SK-N-SH (cell line): ENCODE data around the gene SDCCAG8. TPM values are rescaled to one million over a fixed set of nuclear protein-coding genes. Genes with fewer than 3 reads are reported as not detected.

ENCODE experiments used
- CTCF ChIA-PET: fragments of 300-600, 350-600 bp; formaldehyde crosslinking; extraction: SDS; loops from one replicate; lab custom pipeline; 2021; lab: Yijun Ruan, JAX
- POLR2A ChIA-PET: fragments of 350-600 bp; sonication (Branson Sonifier 250); formaldehyde crosslinking; extraction: SDS; loops from one replicate; lab custom pipeline; 2020; ENCODE audit warnings: antibody characterized with exemption, inconsistent platforms; lab: Yijun Ruan, JAX
- DNase-seq: peaks from one replicate; pipeline ENCODE4 v3.0.0; 2012
- H2AFZ ChIP-seq: fragments of 200-600 bp; sonication (generic); 2 replicates; pipeline ENCODE4 v1.8.1; 2016; ENCODE audit warnings: antibody characterized with exemption, mild to moderate bottlenecking, low read depth
- H3F3A ChIP-seq: fragments of 200-600 bp; sonication (generic); replicated peaks from 2 replicates; pipeline ENCODE3; 2016; ENCODE audit warnings: antibody characterized with exemption, mild to moderate bottlenecking; ENCODE audit not compliant: insufficient read depth
- H3K27ac ChIP-seq, 2 experiments: fragments of 200-500 bp in 1 of 2; fragments of 200-600 bp in 1 of 2; sonication (Bioruptor generic) in 1 of 2; sonication (generic), shearing (Covaris generic) in 1 of 2; 2 replicates each; pipeline versions ENCODE4 v1.5.1 to v1.6.1; 2014 to 2016; ENCODE audit warnings: low read depth in 2 of 2, inconsistent platforms in 1 of 2, low read length in 1 of 2, mild to moderate bottlenecking in 1 of 2, mixed read lengths in 1 of 2
- H3K27me3 ChIP-seq: fragments of 200-600 bp; sonication (generic), shearing (Covaris generic); 2 replicates; pipeline ENCODE4 v1.6.1; 2016; ENCODE audit warnings: mixed run types; ENCODE audit not compliant: insufficient read depth
- H3K36me3 ChIP-seq, 2 experiments: fragments of 200-500 bp in 1 of 2; fragments of 200-600 bp in 1 of 2; sonication (Bioruptor generic) in 1 of 2; sonication (generic) in 1 of 2; replicated peaks in 1 of 2; 2 replicates each; pipeline versions ENCODE3 to v1.5.1; 2014 to 2016; ENCODE audit warnings: low read length in 1 of 2, mild to moderate bottlenecking in 1 of 2; ENCODE audit not compliant: insufficient read depth in 2 of 2, control insufficient read depth in 1 of 2
- H3K4me1 ChIP-seq, 2 experiments: fragments of 200-500 bp in 1 of 2; fragments of 200-600 bp in 1 of 2; sonication (Bioruptor generic) in 1 of 2; sonication (generic), shearing (Covaris generic) in 1 of 2; 2 replicates each; pipeline versions ENCODE4 v1.5.1 to v1.6.1; 2014 to 2016; ENCODE audit warnings: low read depth in 1 of 2, low read length in 1 of 2, mixed run types in 1 of 2; ENCODE audit not compliant: insufficient read depth in 2 of 2, control insufficient read depth in 1 of 2
- H3K4me2 ChIP-seq: fragments of 200-600 bp; sonication (generic), shearing (Covaris generic); 2 replicates; pipeline ENCODE4 v1.6.1; 2017; ENCODE audit warnings: mixed run types
- H3K4me3 ChIP-seq, 2 experiments: fragments of 200-500 bp in 1 of 2; fragments of 200-600 bp in 1 of 2; sonication (Bioruptor generic) in 1 of 2; sonication (generic), shearing (Covaris generic) in 1 of 2; 2 replicates each; pipeline versions ENCODE4 v1.5.1 to v1.8.1; 2014 to 2016; ENCODE audit warnings: low read depth in 2 of 2, inconsistent platforms in 1 of 2, low read length in 1 of 2, mild to moderate bottlenecking in 1 of 2, mixed read lengths in 1 of 2, moderate library complexity in 1 of 2
- H3K79me2 ChIP-seq: fragments of 200-600 bp; sonication (generic); 2 replicates; pipeline ENCODE4 v1.8.1; 2017; ENCODE audit warnings: mild to moderate bottlenecking; ENCODE audit not compliant: insufficient read depth
- H3K9ac ChIP-seq: fragments of 200-600 bp; sonication (generic); 2 replicates; pipeline ENCODE4 v1.6.1; 2017; ENCODE audit warnings: mixed run types
- H3K9me2 ChIP-seq: fragments of 200-600 bp; sonication (generic); 2 replicates; pipeline ENCODE4 v1.6.1; 2017; ENCODE audit warnings: mixed run types
- H3K9me3 ChIP-seq: fragments of 200-600 bp; sonication (generic); 2 replicates; pipeline ENCODE4 v1.6.1; 2017; ENCODE audit warnings: mixed run types, mild to moderate bottlenecking, moderate library complexity
- H4K20me1 ChIP-seq: fragments of 200-600 bp; sonication (generic); 2 replicates; pipeline ENCODE4 v1.6.1; 2017; ENCODE audit warnings: mild to moderate bottlenecking, mixed run types; ENCODE audit not compliant: insufficient read depth
- CHD2 ChIP-seq: fragments of 150-350 bp; IDR thresholded peaks from 2 replicates; pipeline ENCODE4 v1.6.1; 2018; ENCODE audit warnings: low read length; ENCODE audit not compliant: partially characterized antibody
- ELF1 ChIP-seq: IDR thresholded peaks from 2 replicates; pipeline ENCODE4 v1.4.0; 2012
- EP300 ChIP-seq, 2 experiments: IDR thresholded peaks; 2 replicates each; pipeline versions ENCODE4 v1.4.0 to v1.6.1; 2012; ENCODE audit warnings: borderline replicate concordance in 1 of 2, low read depth in 1 of 2, low read length in 1 of 2
- EZH2phosphoT487 ChIP-seq: fragments of 200-600 bp; sonication (generic); IDR thresholded peaks from 2 replicates; pipeline ENCODE4 v1.6.1; 2017; ENCODE audit warnings: low read depth, mixed run types, mild to moderate bottlenecking, antibody characterized with exemption, moderate library complexity, borderline replicate concordance
- FOSL2 ChIP-seq: IDR thresholded peaks from 2 replicates; pipeline ENCODE4 v1.4.0; 2012; ENCODE audit warnings: low read depth, mild to moderate bottlenecking, moderate library complexity, borderline replicate concordance
- FOXJ3 ChIP-seq: sonication (generic); formaldehyde crosslinking; IDR thresholded peaks from 2 replicates; pipeline ENCODE4 v1.5.1; 2020; ENCODE audit warnings: mild to moderate bottlenecking, missing genetic modification reagents
- GABPA ChIP-seq: IDR thresholded peaks from 2 replicates; pipeline ENCODE4 v1.4.0; 2012; ENCODE audit warnings: low read depth, mild to moderate bottlenecking
- GATA2 ChIP-seq: sonication (generic); formaldehyde crosslinking; IDR thresholded peaks from 2 replicates; pipeline ENCODE4 v1.5.0; 2020; ENCODE audit warnings: mild to moderate bottlenecking, missing genetic modification reagents
- MEF2A ChIP-seq: IDR thresholded peaks from 2 replicates; pipeline ENCODE4 v1.4.0; 2012; ENCODE audit warnings: low read depth, borderline replicate concordance
- MXI1 ChIP-seq: IDR thresholded peaks from 2 replicates; pipeline ENCODE4 v1.6.1; 2012; ENCODE audit warnings: mild to moderate bottlenecking, low read depth, low read length, improper control_type of control experiment
- NFIC ChIP-seq: IDR thresholded peaks from 2 replicates; pipeline ENCODE4 v1.4.0; 2012; ENCODE audit warnings: borderline replicate concordance
- NRF1 ChIP-seq: IDR thresholded peaks from 2 replicates; pipeline ENCODE4 v1.6.1; 2012; ENCODE audit warnings: low read depth, mild to moderate bottlenecking, low read length
- RAD21 ChIP-seq: IDR thresholded peaks from 2 replicates; pipeline ENCODE4 v1.6.1; 2012; ENCODE audit warnings: mild to moderate bottlenecking, low read length
- RFX5 ChIP-seq: IDR thresholded peaks from 2 replicates; pipeline ENCODE4 v1.6.1; 2012; ENCODE audit warnings: mild to moderate bottlenecking, improper control_type of control experiment, low read length
- RXRA ChIP-seq: IDR thresholded peaks from 2 replicates; pipeline ENCODE4 v1.4.0; 2012; ENCODE audit warnings: low read depth, mild to moderate bottlenecking, borderline replicate concordance
- SIN3A ChIP-seq: IDR thresholded peaks from 2 replicates; pipeline ENCODE4 v1.6.1; 2012; ENCODE audit warnings: low read depth, mild to moderate bottlenecking, low read length, moderate library complexity, borderline replicate concordance
- TAF1 ChIP-seq: IDR thresholded peaks from 2 replicates; pipeline ENCODE4 v1.6.1; 2012; ENCODE audit warnings: low read depth, mild to moderate bottlenecking, low read length, moderate library complexity, borderline replicate concordance
- TCF12 ChIP-seq: IDR thresholded peaks from 2 replicates; pipeline ENCODE4 v1.4.0; 2012
- TEAD4 ChIP-seq: IDR thresholded peaks from 2 replicates; pipeline ENCODE4 v1.4.0; 2012; ENCODE audit warnings: mild to moderate bottlenecking, borderline replicate concordance; ENCODE audit not compliant: insufficient read depth
- YY1 ChIP-seq: IDR thresholded peaks from 2 replicates; pipeline ENCODE4 v1.4.0; 2012; ENCODE audit warnings: low read depth, mild to moderate bottlenecking
- WGBS: methylation state at CpG from one replicate; pipeline ENCODE4 v1.1.6; 2017; ENCODE audit warnings: low lambda C conversion rate; 5-methylcytosine and 5-hydroxymethylcytosine counted together
- polyA plus RNA-seq, 3 experiments: library from polyadenylated mRNA; depleted of rRNA; stranded (reverse); fragments of >200 nt; gene quantifications; 2 replicates each; pipeline ENCODE4 v1.2.3, GENCODE V29; 2012
- TF ChIP-seq, protein P1 (sequence below): IDR thresholded peaks from 2 replicates; pipeline ENCODE4 v1.4.0; 2012; ENCODE audit warnings: low read depth, borderline replicate concordance
- TF ChIP-seq, protein P2 (sequence below): IDR thresholded peaks from 2 replicates; pipeline ENCODE4 v1.4.0; 2012; ENCODE audit warnings: low read depth
- TF ChIP-seq, protein P3 (sequence below): IDR thresholded peaks from 2 replicates; pipeline ENCODE4; 2012
- TF ChIP-seq, protein P4 (sequence below): IDR thresholded peaks from 2 replicates; pipeline ENCODE4 v1.4.0; 2012; ENCODE audit warnings: low read depth, borderline replicate concordance
- TF ChIP-seq, protein P5 (sequence below): fragments of 150-350 bp; IDR thresholded peaks from 2 replicates; pipeline ENCODE4 v1.6.1; 2017; ENCODE audit warnings: antibody characterized with exemption, low read length, low read depth, borderline replicate concordance
- TF ChIP-seq, protein P6 (sequence below): fragments of 200-600 bp; sonication (generic); IDR thresholded peaks from 2 replicates; pipeline ENCODE4 v1.6.1; 2017; ENCODE audit warnings: antibody characterized with exemption, mild to moderate bottlenecking, moderate library complexity

Gene SDCCAG8
- polyA plus RNA-seq, 1 of the 3 experiments (the other 2 are of a cell fraction), result 22.7 TPM

DNA sequence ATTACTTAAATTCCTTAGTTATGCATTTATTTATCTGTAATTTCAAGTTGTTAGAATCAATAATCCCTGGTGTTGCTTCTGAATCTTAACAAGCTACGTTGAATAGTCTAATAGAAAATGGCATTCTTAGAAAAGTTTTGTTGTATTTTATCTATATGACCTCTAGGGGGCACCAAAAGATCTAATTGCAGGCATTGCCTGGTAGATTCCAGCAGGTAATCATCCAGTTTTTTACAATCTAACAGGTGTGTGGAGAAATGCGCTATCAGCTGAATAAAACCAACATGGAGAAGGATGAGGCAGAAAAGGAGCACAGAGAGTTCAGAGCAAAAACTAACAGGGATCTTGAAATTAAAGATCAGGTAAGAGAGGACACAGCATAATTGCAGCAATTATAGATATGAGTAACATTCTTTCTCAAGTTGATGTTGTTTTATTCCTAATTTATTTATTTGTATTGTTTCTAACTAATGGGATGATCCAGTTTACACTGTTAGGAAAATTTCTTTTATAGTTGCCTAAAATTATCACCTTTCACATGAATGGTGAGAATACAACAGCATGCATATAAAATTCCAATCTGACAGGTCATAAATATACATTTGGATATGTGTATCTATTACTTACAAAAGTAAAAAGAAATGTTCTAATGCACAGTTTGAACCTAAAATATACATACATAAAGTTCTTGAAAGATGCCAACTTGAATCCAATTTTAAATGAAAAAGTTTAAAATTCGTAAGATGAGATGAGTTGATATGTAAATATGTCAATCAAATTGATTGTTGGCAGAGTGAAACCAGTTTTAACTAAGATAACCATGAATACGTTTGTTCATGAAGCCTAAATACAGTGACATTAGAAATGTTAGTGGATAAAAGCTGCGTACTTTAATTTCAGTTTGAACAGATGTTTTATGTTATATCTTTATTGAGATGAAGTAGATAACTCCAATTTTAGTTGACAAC is 88.4 kb downstream of the SDCCAG8 start:
- DNase-seq, result peak; percentile 59
- WGBS, result 43% methylated on average over 5 of the region's 5 CpGs
- TF ChIP-seq, protein P1, sequence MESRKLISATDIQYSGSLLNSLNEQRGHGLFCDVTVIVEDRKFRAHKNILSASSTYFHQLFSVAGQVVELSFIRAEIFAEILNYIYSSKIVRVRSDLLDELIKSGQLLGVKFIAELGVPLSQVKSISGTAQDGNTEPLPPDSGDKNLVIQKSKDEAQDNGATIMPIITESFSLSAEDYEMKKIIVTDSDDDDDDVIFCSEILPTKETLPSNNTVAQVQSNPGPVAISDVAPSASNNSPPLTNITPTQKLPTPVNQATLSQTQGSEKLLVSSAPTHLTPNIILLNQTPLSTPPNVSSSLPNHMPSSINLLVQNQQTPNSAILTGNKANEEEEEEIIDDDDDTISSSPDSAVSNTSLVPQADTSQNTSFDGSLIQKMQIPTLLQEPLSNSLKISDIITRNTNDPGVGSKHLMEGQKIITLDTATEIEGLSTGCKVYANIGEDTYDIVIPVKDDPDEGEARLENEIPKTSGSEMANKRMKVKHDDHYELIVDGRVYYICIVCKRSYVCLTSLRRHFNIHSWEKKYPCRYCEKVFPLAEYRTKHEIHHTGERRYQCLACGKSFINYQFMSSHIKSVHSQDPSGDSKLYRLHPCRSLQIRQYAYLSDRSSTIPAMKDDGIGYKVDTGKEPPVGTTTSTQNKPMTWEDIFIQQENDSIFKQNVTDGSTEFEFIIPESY, result no peak
- TF ChIP-seq, protein P2, sequence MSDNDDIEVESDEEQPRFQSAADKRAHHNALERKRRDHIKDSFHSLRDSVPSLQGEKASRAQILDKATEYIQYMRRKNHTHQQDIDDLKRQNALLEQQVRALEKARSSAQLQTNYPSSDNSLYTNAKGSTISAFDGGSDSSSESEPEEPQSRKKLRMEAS, result no peak
- no peak for TF ChIP-seq EZH2phosphoT487
- no peak for TF ChIP-seq TAF1
- no peak for TF ChIP-seq MEF2A
- TF ChIP-seq, protein P3, sequence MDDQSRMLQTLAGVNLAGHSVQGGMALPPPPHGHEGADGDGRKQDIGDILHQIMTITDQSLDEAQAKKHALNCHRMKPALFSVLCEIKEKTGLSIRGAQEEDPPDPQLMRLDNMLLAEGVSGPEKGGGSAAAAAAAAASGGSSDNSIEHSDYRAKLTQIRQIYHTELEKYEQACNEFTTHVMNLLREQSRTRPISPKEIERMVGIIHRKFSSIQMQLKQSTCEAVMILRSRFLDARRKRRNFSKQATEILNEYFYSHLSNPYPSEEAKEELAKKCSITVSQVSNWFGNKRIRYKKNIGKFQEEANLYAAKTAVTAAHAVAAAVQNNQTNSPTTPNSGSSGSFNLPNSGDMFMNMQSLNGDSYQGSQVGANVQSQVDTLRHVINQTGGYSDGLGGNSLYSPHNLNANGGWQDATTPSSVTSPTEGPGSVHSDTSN, result peak; percentile 13; the same call in 1 of the 2 replicates
- TF ChIP-seq GATA2 (CRISPR knock-in tag), result no peak
- no peak for TF ChIP-seq MXI1
- no peak for TF ChIP-seq TEAD4
- no peak for TF ChIP-seq FOSL2
- no peak for TF ChIP-seq EP300 (IDR thresholded peaks at IDR 0.05; ENCODE audit: borderline replicate concordance in 1 of 2, low read depth in 1 of 2, low read length in 1 of 2)
- TF ChIP-seq SIN3A, result no peak
- no peak for TF ChIP-seq CHD2
- TF ChIP-seq TCF12, result peak; percentile 34; the same call in 1 of the 2 replicates
- no peak for TF ChIP-seq ELF1
- peak; percentile 89 for TF ChIP-seq RAD21
- TF ChIP-seq, protein P4, sequence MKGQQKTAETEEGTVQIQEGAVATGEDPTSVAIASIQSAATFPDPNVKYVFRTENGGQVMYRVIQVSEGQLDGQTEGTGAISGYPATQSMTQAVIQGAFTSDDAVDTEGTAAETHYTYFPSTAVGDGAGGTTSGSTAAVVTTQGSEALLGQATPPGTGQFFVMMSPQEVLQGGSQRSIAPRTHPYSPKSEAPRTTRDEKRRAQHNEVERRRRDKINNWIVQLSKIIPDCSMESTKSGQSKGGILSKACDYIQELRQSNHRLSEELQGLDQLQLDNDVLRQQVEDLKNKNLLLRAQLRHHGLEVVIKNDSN, result no peak
- no peak for TF ChIP-seq FOXJ3 (CRISPR knock-in tag)
- TF ChIP-seq NRF1, result no peak
- TF ChIP-seq, protein P5, sequence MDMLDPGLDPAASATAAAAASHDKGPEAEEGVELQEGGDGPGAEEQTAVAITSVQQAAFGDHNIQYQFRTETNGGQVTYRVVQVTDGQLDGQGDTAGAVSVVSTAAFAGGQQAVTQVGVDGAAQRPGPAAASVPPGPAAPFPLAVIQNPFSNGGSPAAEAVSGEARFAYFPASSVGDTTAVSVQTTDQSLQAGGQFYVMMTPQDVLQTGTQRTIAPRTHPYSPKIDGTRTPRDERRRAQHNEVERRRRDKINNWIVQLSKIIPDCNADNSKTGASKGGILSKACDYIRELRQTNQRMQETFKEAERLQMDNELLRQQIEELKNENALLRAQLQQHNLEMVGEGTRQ, result no peak
- no peak for TF ChIP-seq NFIC
- peak; percentile 20; the same call in 1 of the 2 replicates for TF ChIP-seq RFX5
- TF ChIP-seq, protein P6, sequence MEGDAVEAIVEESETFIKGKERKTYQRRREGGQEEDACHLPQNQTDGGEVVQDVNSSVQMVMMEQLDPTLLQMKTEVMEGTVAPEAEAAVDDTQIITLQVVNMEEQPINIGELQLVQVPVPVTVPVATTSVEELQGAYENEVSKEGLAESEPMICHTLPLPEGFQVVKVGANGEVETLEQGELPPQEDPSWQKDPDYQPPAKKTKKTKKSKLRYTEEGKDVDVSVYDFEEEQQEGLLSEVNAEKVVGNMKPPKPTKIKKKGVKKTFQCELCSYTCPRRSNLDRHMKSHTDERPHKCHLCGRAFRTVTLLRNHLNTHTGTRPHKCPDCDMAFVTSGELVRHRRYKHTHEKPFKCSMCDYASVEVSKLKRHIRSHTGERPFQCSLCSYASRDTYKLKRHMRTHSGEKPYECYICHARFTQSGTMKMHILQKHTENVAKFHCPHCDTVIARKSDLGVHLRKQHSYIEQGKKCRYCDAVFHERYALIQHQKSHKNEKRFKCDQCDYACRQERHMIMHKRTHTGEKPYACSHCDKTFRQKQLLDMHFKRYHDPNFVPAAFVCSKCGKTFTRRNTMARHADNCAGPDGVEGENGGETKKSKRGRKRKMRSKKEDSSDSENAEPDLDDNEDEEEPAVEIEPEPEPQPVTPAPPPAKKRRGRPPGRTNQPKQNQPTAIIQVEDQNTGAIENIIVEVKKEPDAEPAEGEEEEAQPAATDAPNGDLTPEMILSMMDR, result peak; percentile 90
- no peak for TF ChIP-seq GABPA
- no peak for TF ChIP-seq YY1
- no peak for TF ChIP-seq RXRA

More for the DNA sequence above, 88.4 kb downstream of the SDCCAG8 start:
- no peaks in the 10 kb centered on the region for H3K9me2 ChIP-seq
- no peak overlapping the region for H2AFZ ChIP-seq
- ChIA-PET CTCF (interaction anchor here (0.6 to 2.9 kb wide), 56 partner anchors 8 to 1032 kb away, joined by 3 to 33 read pairs (median 4); partner anchors contain the start of gene ZBTB18), POLR2A (no interaction called here)
- H3K36me3 ChIP-seq, result peaks cover 40 to 70% of the 10 kb centered on the region in 2 experiments
- no peak overlapping the region; a peak in 2 of 4 replicates for H3K27ac ChIP-seq
- H3F3A ChIP-seq, result peaks cover 24% of the 10 kb centered on the region
- peaks cover 0 to 10% of the 10 kb centered on the region in 2 experiments; a peak in 1 of 4 replicates for H3K4me1 ChIP-seq
- no peaks in the 10 kb centered on the region for H4K20me1 ChIP-seq
- no peak overlapping the region for H3K4me2 ChIP-seq
- no peak overlapping the region for H3K9ac ChIP-seq
- no peaks in the 10 kb centered on the region for H3K9me3 ChIP-seq
- H3K27me3 ChIP-seq, result no peaks in the 10 kb centered on the region
- no peak overlapping the region; a peak in 1 of 4 replicates for H3K4me3 ChIP-seq
- no peaks in the 10 kb centered on the region for H3K79me2 ChIP-seq
